ENCODE measurements around the gene BCL11B.

Gene BCL11B

GRCh38 chr14:99129211-99129696, 142.7 kb downstream of the BCL11B start:
- Histone ChIP-seq H3K4me3 (ENCODE audit: low read length in 2 of 2) (no peak overlapping the region), H3K36me3 (ENCODE audit: control insufficient read depth in 2 of 2, insufficient read depth in 2 of 2, low read length in 2 of 2) (no peaks in the 10 kb centered on the region), H3K9me3 (ENCODE audit: control insufficient read depth in 2 of 2, low read length in 2 of 2) (no peaks in the 10 kb centered on the region), H3K27ac (ENCODE audit: low read length) (no peak overlapping the region), H3K9ac (ENCODE audit: low read length in 2 of 2) (no peak overlapping the region), H3K27me3 (ENCODE audit: control insufficient read depth in 1 of 2, insufficient read depth in 2 of 2, low read length in 2 of 2) (no peaks in the 10 kb centered on the region), H3K4me1 (ENCODE audit: control insufficient read depth, insufficient read depth, low read length) (peaks cover 9% of the 10 kb centered on the region)

- H3K27me3 ChIP-seq (ENCODE audit: control insufficient read depth in 1 of 2, insufficient read depth in 2 of 2, low read length in 2 of 2) = peaks cover 0 to 2% of the 10 kb centered on the region in 2 donors
- H3K4me3 ChIP-seq (ENCODE audit: low read length in 2 of 2) = no peak overlapping the region
- no peak overlapping the region for H3K9ac ChIP-seq (ENCODE audit: low read length in 2 of 2)
- H3K9me3 ChIP-seq (ENCODE audit: control insufficient read depth in 2 of 2, low read length in 2 of 2) = no peaks in the 10 kb centered on the region
- H3K4me1 ChIP-seq (ENCODE audit: control insufficient read depth, insufficient read depth, low read length) = peaks cover 4% of the 10 kb centered on the region
- H3K27ac ChIP-seq (ENCODE audit: low read length) = no peak overlapping the region
- no peaks in the 10 kb centered on the region for H3K36me3 ChIP-seq (ENCODE audit: control insufficient read depth in 2 of 2, insufficient read depth in 2 of 2, low read length in 2 of 2)
These were observed 143.8 kb downstream of the BCL11B start for GRCh38 chr14:99128185-99128584.

- H3K9ac ChIP-seq (ENCODE audit: low read length in 2 of 2) = no peak overlapping the region
- peaks cover 2% of the 10 kb centered on the region for H3K4me1 ChIP-seq (ENCODE audit: control insufficient read depth, insufficient read depth, low read length)
- no peak overlapping the region for H3K27ac ChIP-seq (ENCODE audit: low read length)
- no peaks in the 10 kb centered on the region for H3K9me3 ChIP-seq (ENCODE audit: control insufficient read depth in 2 of 2, low read length in 2 of 2)
- no peaks in the 10 kb centered on the region for H3K36me3 ChIP-seq (ENCODE audit: control insufficient read depth in 2 of 2, insufficient read depth in 2 of 2, low read length in 2 of 2)
- H3K27me3 ChIP-seq (ENCODE audit: control insufficient read depth in 1 of 2, insufficient read depth in 2 of 2, low read length in 2 of 2) = peaks cover 0 to 2% of the 10 kb centered on the region in 2 donors
- H3K4me3 ChIP-seq (ENCODE audit: low read length in 2 of 2) = no peak overlapping the region
These were observed 144.3 kb downstream of the BCL11B start for GRCh38 chr14:99127651-99128167.

GRCh38 chr14:99125616-99126431, 146.2 kb downstream of the BCL11B start:
- Histone ChIP-seq H3K27me3 (ENCODE audit: control insufficient read depth in 1 of 2, insufficient read depth in 2 of 2, low read length in 2 of 2) (peaks cover 2 to 10% of the 10 kb centered on the region in 2 donors), H3K36me3 (ENCODE audit: control insufficient read depth in 2 of 2, insufficient read depth in 2 of 2, low read length in 2 of 2) (no peaks in the 10 kb centered on the region), H3K4me3 (ENCODE audit: low read length in 2 of 2) (no peak overlapping the region), H3K9me3 (ENCODE audit: control insufficient read depth in 2 of 2, low read length in 2 of 2) (no peaks in the 10 kb centered on the region), H3K4me1 (ENCODE audit: control insufficient read depth, insufficient read depth, low read length) (no peaks in the 10 kb centered on the region), H3K9ac (ENCODE audit: low read length in 2 of 2) (no peak overlapping the region), H3K27ac (ENCODE audit: low read length) (no peak overlapping the region)

- H3K4me1 ChIP-seq (ENCODE audit: control insufficient read depth, insufficient read depth, low read length) = no peaks in the 10 kb centered on the region
- H3K9ac ChIP-seq (ENCODE audit: low read length in 2 of 2) = no peak overlapping the region
- no peak overlapping the region for H3K4me3 ChIP-seq (ENCODE audit: low read length in 2 of 2)
- H3K27me3 ChIP-seq (ENCODE audit: control insufficient read depth in 1 of 2, insufficient read depth in 2 of 2, low read length in 2 of 2) = peaks cover 2 to 12% of the 10 kb centered on the region in 2 donors
- no peaks in the 10 kb centered on the region for H3K9me3 ChIP-seq (ENCODE audit: control insufficient read depth in 2 of 2, low read length in 2 of 2)
- no peak overlapping the region for H3K27ac ChIP-seq (ENCODE audit: low read length)
- H3K36me3 ChIP-seq (ENCODE audit: control insufficient read depth in 2 of 2, insufficient read depth in 2 of 2, low read length in 2 of 2) = no peaks in the 10 kb centered on the region
These were observed 146.9 kb downstream of the BCL11B start for GRCh38 chr14:99125113-99125512.

- Histone ChIP-seq H3K9me3 (ENCODE audit: control insufficient read depth in 2 of 2, low read length in 2 of 2) (no peaks in the 10 kb centered on the region), H3K9ac (ENCODE audit: low read length in 2 of 2) (no peak overlapping the region), H3K36me3 (ENCODE audit: control insufficient read depth in 2 of 2, insufficient read depth in 2 of 2, low read length in 2 of 2) (no peaks in the 10 kb centered on the region), H3K27ac (ENCODE audit: low read length) (no peak overlapping the region), H3K4me3 (ENCODE audit: low read length in 2 of 2) (no peak overlapping the region), H3K4me1 (ENCODE audit: control insufficient read depth, insufficient read depth, low read length) (no peaks in the 10 kb centered on the region), H3K27me3 (ENCODE audit: control insufficient read depth in 1 of 2, insufficient read depth in 2 of 2, low read length in 2 of 2) (peaks cover 3 to 13% of the 10 kb centered on the region in 2 donors)
These were observed 147.4 kb downstream of the BCL11B start for GRCh38 chr14:99124482-99125105.

- no peak overlapping the region for H3K4me3 ChIP-seq (ENCODE audit: low read length in 2 of 2)
- H3K9ac ChIP-seq (ENCODE audit: low read length in 2 of 2) = no peak overlapping the region
- no peak overlapping the region for H3K27ac ChIP-seq (ENCODE audit: low read length)
- no peaks in the 10 kb centered on the region for H3K4me1 ChIP-seq (ENCODE audit: control insufficient read depth, insufficient read depth, low read length)
- H3K36me3 ChIP-seq (ENCODE audit: control insufficient read depth in 2 of 2, insufficient read depth in 2 of 2, low read length in 2 of 2) = no peaks in the 10 kb centered on the region
- peaks cover 12 to 22% of the 10 kb centered on the region in 2 donors for H3K27me3 ChIP-seq (ENCODE audit: control insufficient read depth in 1 of 2, insufficient read depth in 2 of 2, low read length in 2 of 2)
- no peaks in the 10 kb centered on the region for H3K9me3 ChIP-seq (ENCODE audit: control insufficient read depth in 2 of 2, low read length in 2 of 2)
These were observed 148.7 kb downstream of the BCL11B start for GRCh38 chr14:99123208-99123870.

GRCh38 chr14:99122521-99123125, 149.4 kb downstream of the BCL11B start:
- Histone ChIP-seq H3K4me1 (ENCODE audit: control insufficient read depth, insufficient read depth, low read length) (no peaks in the 10 kb centered on the region), H3K27me3 (ENCODE audit: control insufficient read depth in 1 of 2, insufficient read depth in 2 of 2, low read length in 2 of 2) (peaks cover 14 to 26% of the 10 kb centered on the region in 2 donors), H3K9ac (ENCODE audit: low read length in 2 of 2) (no peak overlapping the region), H3K4me3 (ENCODE audit: low read length in 2 of 2) (no peak overlapping the region), H3K9me3 (ENCODE audit: control insufficient read depth in 2 of 2, low read length in 2 of 2) (no peaks in the 10 kb centered on the region), H3K36me3 (ENCODE audit: control insufficient read depth in 2 of 2, insufficient read depth in 2 of 2, low read length in 2 of 2) (no peaks in the 10 kb centered on the region), H3K27ac (ENCODE audit: low read length) (no peak overlapping the region)

- no peaks in the 10 kb centered on the region for H3K36me3 ChIP-seq (ENCODE audit: control insufficient read depth in 2 of 2, insufficient read depth in 2 of 2, low read length in 2 of 2)
- no peak overlapping the region for H3K27ac ChIP-seq (ENCODE audit: low read length)
- no peak overlapping the region for H3K4me3 ChIP-seq (ENCODE audit: low read length in 2 of 2)
- peaks cover 14 to 30% of the 10 kb centered on the region in 2 donors for H3K27me3 ChIP-seq (ENCODE audit: control insufficient read depth in 1 of 2, insufficient read depth in 2 of 2, low read length in 2 of 2)
- no peak overlapping the region for H3K9ac ChIP-seq (ENCODE audit: low read length in 2 of 2)
- H3K4me1 ChIP-seq (ENCODE audit: control insufficient read depth, insufficient read depth, low read length) = no peaks in the 10 kb centered on the region
- no peaks in the 10 kb centered on the region for H3K9me3 ChIP-seq (ENCODE audit: control insufficient read depth in 2 of 2, low read length in 2 of 2)
These were observed 150.6 kb downstream of the BCL11B start for GRCh38 chr14:99121319-99121875.

All from stomach smooth muscle (tissue), 2 donors.